RWPE1 (cell line): ENCODE measurements around the gene PDE3A.

Experiments
- CTCF ChIA-PET: fragments of 350-600 bp; sonication (Branson Sonifier 250); formaldehyde crosslinking; extraction: SDS; loops from one replicate; lab custom pipeline; 2021; lab: Yijun Ruan, JAX
- POLR2A ChIA-PET: fragments of 400-600 bp; formaldehyde crosslinking; extraction: SDS; loops from one replicate; lab custom pipeline; 2020; ENCODE audit warnings: antibody characterized with exemption; ENCODE audit not compliant: low non-redundant PET; lab: Yijun Ruan, JAX
- DNase-seq: peaks from one replicate; pipeline ENCODE4 v3.0.0; 2012; ENCODE audit warnings: low spot score
- H3K27ac ChIP-seq: fragments of 450-650 bp; 2 replicates; pipeline ENCODE4 v1.5.1; 2017
- TF ChIP-seq, protein P1 (sequence below): fragments of 450-650 bp; conservative IDR thresholded peaks from 2 replicates; pipeline ENCODE4 v1.5.1; 2017; ENCODE audit warnings: low read depth, mild to moderate bottlenecking

The PDE3A gene

DNA sequence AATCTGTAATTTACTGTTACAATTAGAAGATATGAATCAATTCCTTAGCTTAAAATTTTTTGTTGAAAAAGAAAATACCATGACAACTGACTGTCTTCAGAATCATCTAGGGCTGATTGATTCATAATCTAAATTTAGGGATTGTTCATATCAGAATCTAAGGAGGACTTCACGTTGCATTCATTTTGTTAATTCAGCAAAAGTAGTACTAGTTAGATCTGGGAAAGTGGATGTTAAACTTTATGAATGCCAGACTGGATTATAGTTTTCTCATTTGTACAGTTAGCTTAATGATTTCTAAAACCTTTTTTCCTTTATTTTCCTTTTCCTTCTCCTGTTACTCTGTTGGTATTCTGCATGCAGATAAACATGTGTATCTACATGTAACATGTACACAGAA, 135.5 kb downstream of the PDE3A start:
- CTCF ChIA-PET, result no interaction called here

DNA sequence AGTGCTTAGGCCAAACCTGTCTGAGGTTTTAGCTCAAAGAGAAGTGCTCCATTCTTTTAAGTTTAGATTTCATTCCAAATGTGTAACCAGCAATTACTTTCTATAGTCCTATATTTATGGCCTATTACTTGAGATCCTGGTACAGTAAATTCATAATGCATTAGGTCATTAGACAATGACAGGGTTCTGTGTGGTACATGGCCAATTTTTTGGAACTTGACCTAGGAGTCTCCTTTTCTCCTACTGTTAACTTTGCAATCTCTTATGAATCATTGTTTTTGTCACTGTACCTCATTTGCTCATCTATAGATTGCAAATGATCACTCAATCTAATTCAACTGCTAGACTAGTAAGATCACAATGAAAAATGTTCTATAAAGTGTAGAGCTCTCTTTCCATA, 136.7 kb downstream of the PDE3A start:
- TF ChIP-seq, protein P1, sequence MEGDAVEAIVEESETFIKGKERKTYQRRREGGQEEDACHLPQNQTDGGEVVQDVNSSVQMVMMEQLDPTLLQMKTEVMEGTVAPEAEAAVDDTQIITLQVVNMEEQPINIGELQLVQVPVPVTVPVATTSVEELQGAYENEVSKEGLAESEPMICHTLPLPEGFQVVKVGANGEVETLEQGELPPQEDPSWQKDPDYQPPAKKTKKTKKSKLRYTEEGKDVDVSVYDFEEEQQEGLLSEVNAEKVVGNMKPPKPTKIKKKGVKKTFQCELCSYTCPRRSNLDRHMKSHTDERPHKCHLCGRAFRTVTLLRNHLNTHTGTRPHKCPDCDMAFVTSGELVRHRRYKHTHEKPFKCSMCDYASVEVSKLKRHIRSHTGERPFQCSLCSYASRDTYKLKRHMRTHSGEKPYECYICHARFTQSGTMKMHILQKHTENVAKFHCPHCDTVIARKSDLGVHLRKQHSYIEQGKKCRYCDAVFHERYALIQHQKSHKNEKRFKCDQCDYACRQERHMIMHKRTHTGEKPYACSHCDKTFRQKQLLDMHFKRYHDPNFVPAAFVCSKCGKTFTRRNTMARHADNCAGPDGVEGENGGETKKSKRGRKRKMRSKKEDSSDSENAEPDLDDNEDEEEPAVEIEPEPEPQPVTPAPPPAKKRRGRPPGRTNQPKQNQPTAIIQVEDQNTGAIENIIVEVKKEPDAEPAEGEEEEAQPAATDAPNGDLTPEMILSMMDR, result no peak
- H3K27ac ChIP-seq, result no peak overlapping the region
- POLR2A ChIA-PET, result no interaction called here
- CTCF ChIA-PET, result no interaction called here
- DNase-seq, result no peak

More for the DNA sequence above, 135.5 kb downstream of the PDE3A start:
- TF ChIP-seq, protein P1, result no peak
- POLR2A ChIA-PET, result no interaction called here
- no peak for DNase-seq
- no peak overlapping the region for H3K27ac ChIP-seq

GRCh38 chr12:20507056-20507455, 138.7 kb downstream of the PDE3A start:
- TF ChIP-seq, protein P1, result no peak
- no peak for DNase-seq
- CTCF ChIA-PET, result interaction anchor here (0.6 kb wide), 1 partner anchor 53 kb away, joined by 3 read pairs; no protein-coding TSS in a partner anchor
- H3K27ac ChIP-seq, result no peak overlapping the region
- POLR2A ChIA-PET, result no interaction called here

- POLR2A ChIA-PET, result no interaction called here
- H3K27ac ChIP-seq, result no peak overlapping the region
- TF ChIP-seq, protein P1, result no peak
- DNase-seq, result no peak
- CTCF ChIA-PET, result interaction anchor here (0.6 kb wide), 1 partner anchor 53 kb away, joined by 3 read pairs; no protein-coding TSS in a partner anchor
Observed at GRCh38 chr12:20507711-20508110, 139.4 kb downstream of the PDE3A start.

DNA sequence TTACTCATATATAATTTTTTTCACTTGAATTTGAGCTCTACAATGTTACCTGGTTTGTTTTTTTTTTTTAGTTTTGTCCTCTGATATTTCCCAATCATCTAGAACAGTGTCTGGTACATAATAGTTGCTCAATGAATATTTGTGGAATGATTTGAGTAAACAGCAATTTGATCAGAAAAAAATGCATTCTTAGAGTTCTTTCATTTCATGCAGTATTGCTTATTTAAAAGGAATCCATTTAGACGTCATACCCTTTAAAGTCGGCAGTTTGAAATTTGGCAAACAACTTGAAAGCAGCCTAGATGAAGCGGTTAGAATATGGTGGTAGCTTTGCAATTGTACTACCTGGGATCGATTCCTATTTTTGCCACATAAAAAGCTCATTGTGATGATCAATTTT, 140.0 kb downstream of the PDE3A start:
- DNase-seq, result no peak
- TF ChIP-seq, protein P1, result no peak
- ChIA-PET POLR2A (no interaction called here), CTCF (interaction anchor here (0.7 kb wide), 1 partner anchor 40 kb away, joined by 3 read pairs; no protein-coding TSS in a partner anchor)
- no peak overlapping the region for H3K27ac ChIP-seq

GRCh38 chr12:20508962-20509361, 140.6 kb downstream of the PDE3A start:
- CTCF ChIA-PET, result no interaction called here
- no peak overlapping the region for H3K27ac ChIP-seq
- POLR2A ChIA-PET, result no interaction called here
- DNase-seq, result no peak
- TF ChIP-seq, protein P1, result no peak

DNA sequence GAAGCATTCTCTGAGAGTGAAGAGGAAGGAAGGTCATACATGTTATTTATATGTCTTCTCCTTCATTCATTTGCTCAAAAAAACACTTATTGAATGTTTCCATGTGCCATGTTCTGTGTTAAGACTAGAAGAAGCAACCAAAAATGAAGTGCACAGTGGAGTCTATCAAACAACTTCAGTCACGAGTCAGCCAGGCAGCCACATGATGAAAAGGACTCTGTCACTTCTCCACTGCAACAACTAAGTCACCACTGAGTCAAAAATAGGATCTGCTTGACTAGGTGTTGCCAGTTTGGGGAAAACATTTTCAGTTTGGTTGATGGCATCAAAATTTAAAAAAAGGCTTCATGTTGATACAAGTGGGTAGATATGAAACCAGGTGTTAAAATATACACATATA, 142.5 kb downstream of the PDE3A start:
- TF ChIP-seq, protein P1, result no peak
- DNase-seq, result no peak
- ChIA-PET POLR2A (no interaction called here), CTCF (no interaction called here)
- no peak overlapping the region for H3K27ac ChIP-seq
